ENCODE results near the gene PFDN5. TPM values are rescaled to one million over a fixed set of nuclear protein-coding genes. Genes with fewer than 3 reads are reported as not detected.

The PFDN5 gene
- total RNA-seq, 3 donors from 2014 or later (not counting 1 experiment from before 2014, with no cell fraction given) = 365 to 450 (median 439) TPM

- H3K36me3 ChIP-seq (ENCODE audit: control insufficient read depth, insufficient read depth, low read length) = peaks cover 41% of the 10 kb centered on the region
- H3K9me3 Mint-ChIP-seq = no peaks in the 10 kb centered on the region
- no peaks in the 10 kb centered on the region for H3K9me3 ChIP-seq (ENCODE audit: control insufficient read depth, insufficient read depth, low read length)
- H3K4me3 Mint-ChIP-seq = no peak overlapping the region
- no peaks in the 10 kb centered on the region for H3K27me3 Mint-ChIP-seq (ENCODE audit: low read depth in 2 of 2)
- WGBS (ENCODE audit: insufficient coverage) = 14% methylated on average over 1 of the region's 3 CpGs
- no peak overlapping the region for H3K27ac ChIP-seq (ENCODE audit: low read length)
- H3K36me3 Mint-ChIP-seq = peaks cover 7% of the 10 kb centered on the region
- DNase-seq = no peak
- no peaks in the 10 kb centered on the region for H3K27me3 ChIP-seq (ENCODE audit: control insufficient read depth, insufficient read depth, low read length)
- TF ChIP-seq, protein P1, sequence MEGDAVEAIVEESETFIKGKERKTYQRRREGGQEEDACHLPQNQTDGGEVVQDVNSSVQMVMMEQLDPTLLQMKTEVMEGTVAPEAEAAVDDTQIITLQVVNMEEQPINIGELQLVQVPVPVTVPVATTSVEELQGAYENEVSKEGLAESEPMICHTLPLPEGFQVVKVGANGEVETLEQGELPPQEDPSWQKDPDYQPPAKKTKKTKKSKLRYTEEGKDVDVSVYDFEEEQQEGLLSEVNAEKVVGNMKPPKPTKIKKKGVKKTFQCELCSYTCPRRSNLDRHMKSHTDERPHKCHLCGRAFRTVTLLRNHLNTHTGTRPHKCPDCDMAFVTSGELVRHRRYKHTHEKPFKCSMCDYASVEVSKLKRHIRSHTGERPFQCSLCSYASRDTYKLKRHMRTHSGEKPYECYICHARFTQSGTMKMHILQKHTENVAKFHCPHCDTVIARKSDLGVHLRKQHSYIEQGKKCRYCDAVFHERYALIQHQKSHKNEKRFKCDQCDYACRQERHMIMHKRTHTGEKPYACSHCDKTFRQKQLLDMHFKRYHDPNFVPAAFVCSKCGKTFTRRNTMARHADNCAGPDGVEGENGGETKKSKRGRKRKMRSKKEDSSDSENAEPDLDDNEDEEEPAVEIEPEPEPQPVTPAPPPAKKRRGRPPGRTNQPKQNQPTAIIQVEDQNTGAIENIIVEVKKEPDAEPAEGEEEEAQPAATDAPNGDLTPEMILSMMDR (IDR thresholded peaks at IDR 0.05) = no peak
- H3K4me3 ChIP-seq (ENCODE audit: low read length) = no peak overlapping the region
- H3K4me1 Mint-ChIP-seq = peaks cover 0 to 9% of the 10 kb centered on the region in 2 donors
- no peak for ATAC-seq
- intact Hi-C loops (cut with micrococcal nuclease) = no loop called here
- H3K4me1 ChIP-seq (ENCODE audit: control insufficient read depth, insufficient read depth, low read length) = no peaks in the 10 kb centered on the region
- peak overlapping the region in 1 of 2 donors; percentile 64 for H3K27ac Mint-ChIP-seq
These were observed 18.7 kb downstream of the PFDN5 start for GRCh38 chr12:53313996-53314395.

DNA sequence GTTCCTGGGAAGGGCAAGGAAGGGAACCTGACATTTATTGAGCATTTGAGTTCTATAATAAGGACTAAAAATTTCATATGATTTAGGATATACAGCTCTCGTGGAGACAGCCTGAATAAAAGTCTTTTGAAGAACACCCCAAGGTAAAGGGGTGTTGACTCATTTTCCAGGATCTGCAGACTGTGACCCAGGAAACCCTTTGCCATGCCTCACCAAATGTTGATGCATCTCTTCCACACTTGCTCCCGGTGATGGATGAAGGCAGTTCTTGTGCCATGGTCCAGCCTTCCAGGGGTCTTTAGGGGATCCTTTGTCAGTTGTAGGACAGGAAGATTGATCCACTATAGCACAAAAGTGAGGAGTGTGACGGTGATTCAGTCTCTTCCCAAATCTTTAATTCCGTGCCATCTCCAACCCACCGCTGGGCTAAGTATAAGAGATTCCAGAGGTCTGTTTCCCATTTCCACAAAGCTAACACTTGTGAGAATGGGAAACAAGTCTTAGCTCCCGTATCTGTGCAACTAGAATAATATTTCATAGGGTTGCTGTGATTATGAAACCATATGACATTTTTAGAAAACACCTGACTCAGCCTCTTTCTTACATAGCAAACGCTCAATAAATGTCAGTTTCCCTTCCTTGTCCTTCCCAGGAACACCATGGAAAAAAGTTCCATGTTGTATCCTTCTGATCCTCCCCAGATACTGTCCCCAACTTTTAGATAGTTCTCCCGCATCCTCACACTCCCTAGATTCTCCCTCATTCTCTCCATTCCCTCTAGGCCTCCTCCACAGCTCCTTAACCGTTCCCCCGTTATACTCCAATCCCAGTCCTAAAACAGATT lies 25.2 kb downstream of the PFDN5 start:
- Mint-ChIP-seq H3K36me3 (no peaks in the 10 kb centered on the region), H3K4me3 (peak overlapping the region; percentile 99), H3K27ac (peak overlapping the region; percentile 94 to 98), H3K4me1 (peaks cover 29 to 43% of the 10 kb centered on the region in 2 donors), H3K9me3 (no peaks in the 10 kb centered on the region), H3K27me3 (ENCODE audit: low read depth in 2 of 2) (no peaks in the 10 kb centered on the region)
- Histone ChIP-seq H3K27ac (ENCODE audit: low read length) (peak overlapping the region; percentile 78), H3K9me3 (ENCODE audit: control insufficient read depth, insufficient read depth, low read length) (no peaks in the 10 kb centered on the region), H3K27me3 (ENCODE audit: control insufficient read depth, insufficient read depth, low read length) (no peaks in the 10 kb centered on the region), H3K36me3 (ENCODE audit: control insufficient read depth, insufficient read depth, low read length) (peaks cover 14% of the 10 kb centered on the region), H3K4me1 (ENCODE audit: control insufficient read depth, insufficient read depth, low read length) (peaks cover 31% of the 10 kb centered on the region), H3K4me3 (ENCODE audit: low read length) (peak overlapping the region; percentile 80)
- 42% methylated on average over 7 of the region's 10 CpGs for WGBS (ENCODE audit: insufficient coverage)
- no peak for ATAC-seq
- TF ChIP-seq, protein P1 (IDR thresholded peaks at IDR 0.05) = no peak
- intact Hi-C loops (cut with micrococcal nuclease) = loop anchor here (1.0 to 10.0 kb wide), 7 partner anchors 21 to 184 kb away; partner anchors contain the start of genes CSAD, MYG1, NPFF and PFDN5
- no peak for DNase-seq

- H3K27ac ChIP-seq (ENCODE audit: low read length) = peak overlapping the region; percentile 89
- H3K36me3 Mint-ChIP-seq = no peaks in the 10 kb centered on the region
These were observed 28.9 kb downstream of the PFDN5 start for GRCh38 chr12:53324113-53324778.

More at GRCh38 chr12:53324113-53324778, 28.9 kb downstream of the PFDN5 start:
- peak overlapping the region; percentile 93 to 97 for H3K27ac Mint-ChIP-seq
- Histone ChIP-seq H3K27me3 (ENCODE audit: control insufficient read depth, insufficient read depth, low read length) (no peaks in the 10 kb centered on the region), H3K9me3 (ENCODE audit: control insufficient read depth, insufficient read depth, low read length) (no peaks in the 10 kb centered on the region), H3K4me3 (ENCODE audit: low read length) (peak overlapping the region; percentile 57), H3K36me3 (ENCODE audit: control insufficient read depth, insufficient read depth, low read length) (no peaks in the 10 kb centered on the region), H3K4me1 (ENCODE audit: control insufficient read depth, insufficient read depth, low read length) (peaks cover 38% of the 10 kb centered on the region)
- intact Hi-C loops (cut with micrococcal nuclease) = loop anchor here (1.0 to 10.0 kb wide), 4 partner anchors 21 to 181 kb away; partner anchors contain the start of genes NPFF and TARBP2
- under 1% methylated on average over 26 of the region's 28 CpGs for WGBS (ENCODE audit: insufficient coverage)
- H3K9me3 Mint-ChIP-seq = no peaks in the 10 kb centered on the region
- H3K4me1 Mint-ChIP-seq = peaks cover 34 to 43% of the 10 kb centered on the region in 2 donors
- TF ChIP-seq, protein P1 (IDR thresholded peaks at IDR 0.05) = no peak
- peak; percentile 41 to 77 for DNase-seq
- ATAC-seq = peak; percentile 19 to 46 (median 23)
- H3K4me3 Mint-ChIP-seq = peak overlapping the region; percentile 96
- H3K27me3 Mint-ChIP-seq (ENCODE audit: low read depth in 2 of 2) = peaks cover 0 to 10% of the 10 kb centered on the region in 2 donors

All from natural killer cell (primary cell).